ENCODE data around the gene GABBR2.

Gene GABBR2

DNA sequence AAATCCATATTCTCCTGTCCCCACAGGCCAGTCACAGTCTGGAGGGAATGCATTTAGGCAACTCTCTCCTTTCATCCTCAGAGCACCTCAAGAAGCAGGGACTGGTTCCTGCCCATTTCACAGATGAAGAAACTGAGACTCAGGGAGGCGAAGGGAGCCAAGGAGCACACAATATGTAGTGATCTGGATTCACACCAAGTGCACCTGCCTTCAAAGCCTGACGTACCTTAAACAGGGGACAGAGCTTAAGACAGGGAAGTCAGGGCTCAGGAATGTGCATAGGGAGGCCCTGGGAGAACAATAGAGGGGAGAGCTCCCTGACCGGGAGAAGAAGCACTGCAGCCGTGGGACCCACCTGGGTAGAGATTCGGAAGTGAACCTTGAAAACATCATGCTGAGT, 83.0 kb downstream of the GABBR2 start:
- DNase-seq = no peak

GRCh38 chr9:98619788-98620187, 88.9 kb downstream of the GABBR2 start:
- no peak for DNase-seq

DNA sequence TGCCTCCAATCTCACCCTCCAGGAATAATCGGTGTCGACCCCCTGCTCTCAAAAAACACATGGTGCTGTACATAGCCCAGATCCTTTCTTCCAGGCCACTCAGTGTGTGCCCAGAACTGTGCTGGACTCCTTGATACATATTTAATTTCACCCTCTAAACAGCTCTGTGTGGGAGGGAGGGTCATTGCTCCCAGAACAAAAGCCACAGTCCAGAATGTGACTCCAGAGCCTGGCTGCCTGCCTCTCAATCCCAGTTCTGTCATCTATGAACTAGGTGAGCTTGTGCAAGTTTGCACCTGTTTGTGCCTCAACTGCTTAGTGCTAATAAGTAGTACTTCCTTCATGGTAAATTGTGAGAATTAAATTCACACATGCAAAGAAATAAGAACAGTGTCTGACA, 93.1 kb downstream of the GABBR2 start:
- DNase-seq = no peak

DNA sequence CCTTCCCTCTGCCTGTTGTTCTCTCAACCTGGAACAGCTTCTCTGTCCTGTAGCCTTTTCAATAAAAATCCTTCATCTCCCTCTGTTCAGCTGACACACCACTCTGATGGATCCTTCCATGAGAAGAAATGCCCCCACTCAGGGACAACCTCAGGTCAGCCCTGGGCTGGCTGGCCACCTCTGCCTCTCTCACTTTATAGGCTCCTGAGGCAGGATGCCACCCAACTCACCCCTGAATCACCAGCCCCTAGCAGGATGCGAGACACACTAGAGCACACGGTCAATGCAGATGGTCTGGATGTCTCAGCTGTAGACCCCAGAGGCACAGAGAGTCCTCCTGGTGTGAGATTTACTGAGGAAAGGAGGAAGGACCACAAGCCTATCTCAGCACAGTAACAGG, 93.8 kb downstream of the GABBR2 start:
- DNase-seq = no peak

DNA sequence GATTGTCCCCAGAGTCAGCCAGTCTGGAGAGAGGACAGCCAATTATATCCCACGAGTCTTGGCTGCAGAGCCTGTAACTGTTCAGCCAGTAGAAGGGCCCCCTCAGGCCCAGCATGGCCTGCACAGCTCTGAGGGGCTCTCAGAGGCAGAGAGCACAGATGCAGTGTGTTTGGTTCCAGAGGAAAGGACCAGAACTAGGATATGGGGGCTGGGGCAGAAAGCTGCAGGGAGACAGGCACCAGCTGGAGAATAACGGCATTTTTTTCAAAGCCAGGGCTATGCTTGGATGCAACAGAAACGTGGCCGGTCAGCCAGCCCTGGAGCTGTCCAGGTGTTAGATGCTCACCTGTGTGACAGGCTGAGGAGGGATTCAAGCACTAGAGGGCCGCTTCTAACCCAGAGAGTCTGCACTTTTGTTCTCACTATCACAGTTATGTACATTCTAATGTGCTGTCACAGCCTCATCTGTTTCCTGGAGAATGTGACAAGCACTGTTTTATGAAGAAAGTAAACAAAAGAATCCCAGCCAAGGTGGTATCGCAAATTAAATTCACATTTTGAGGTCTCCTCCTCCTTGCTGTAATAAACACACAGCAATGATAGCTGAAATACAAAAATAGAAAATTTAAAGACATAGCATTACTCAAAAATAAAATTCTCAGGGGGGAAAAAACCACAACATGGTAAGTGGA, 96.5 kb downstream of the GABBR2 start:
- no peak for DNase-seq

DNA sequence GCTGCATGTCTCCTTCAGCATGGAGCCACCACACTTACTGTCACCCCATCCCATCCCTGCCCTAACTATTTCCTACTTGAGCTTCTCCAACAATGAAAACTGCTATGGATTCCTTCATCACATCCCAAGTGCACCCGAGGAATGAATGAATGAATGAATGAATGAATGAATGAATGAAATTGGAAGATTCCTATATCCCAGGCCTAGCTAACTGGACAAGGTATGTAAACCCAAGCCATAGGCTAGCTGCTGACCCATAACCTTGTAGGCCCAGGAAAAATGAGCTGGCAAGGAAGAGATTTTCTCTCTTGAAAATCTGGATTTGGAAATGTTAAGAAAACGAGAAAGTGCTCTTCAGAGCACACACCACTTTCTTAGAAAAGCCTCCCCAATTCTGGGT, 97.4 kb downstream of the GABBR2 start:
- no peak for DNase-seq

- DNase-seq = no peak
These were observed 98.0 kb downstream of the GABBR2 start for GRCh38 chr9:98610711-98611110.

DNA sequence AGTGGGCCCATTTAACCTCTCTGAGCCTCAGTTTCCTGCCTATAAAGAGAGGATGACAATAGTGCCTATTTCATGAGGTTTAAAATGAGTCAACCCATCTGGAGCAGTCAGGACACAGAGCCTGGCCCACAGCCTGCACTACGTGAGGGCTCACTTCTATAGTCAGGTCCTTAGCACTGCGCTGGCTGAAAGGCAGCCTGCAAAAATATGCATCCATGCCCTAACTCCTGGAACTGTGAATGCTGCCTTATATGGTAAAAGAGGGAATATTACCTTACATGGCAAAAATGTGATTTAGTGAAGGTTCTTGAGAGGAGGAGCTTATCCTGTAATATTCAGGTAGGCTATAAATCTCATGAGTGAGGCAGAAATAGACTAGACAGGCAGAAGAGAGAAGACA, 98.5 kb downstream of the GABBR2 start:
- DNase-seq = no peak

- no peak for DNase-seq
These were observed 99.1 kb downstream of the GABBR2 start for GRCh38 chr9:98609646-98610045.

- no peak for DNase-seq
These were observed 100.9 kb downstream of the GABBR2 start for GRCh38 chr9:98607787-98608186.

DNA sequence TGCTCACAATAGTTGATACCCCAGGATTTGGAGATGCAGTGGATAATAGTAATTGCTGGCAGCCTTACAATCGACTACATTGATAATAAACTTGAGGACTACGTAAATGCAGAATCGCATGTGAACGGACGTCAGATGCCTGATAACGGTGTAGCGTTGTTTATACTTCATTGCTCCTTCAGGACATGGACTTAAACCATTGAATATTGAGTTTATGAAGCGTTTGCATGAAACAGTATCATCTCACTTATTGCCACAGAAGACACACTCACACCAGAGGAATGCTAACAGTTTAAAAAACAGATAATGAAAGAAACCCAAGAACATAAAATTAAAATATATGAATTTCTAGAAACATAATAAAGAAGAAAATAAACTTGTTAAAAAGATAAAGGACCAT, 101.6 kb downstream of the GABBR2 start:
- DNase-seq = no peak

- no peak for DNase-seq
These were observed 102.0 kb downstream of the GABBR2 start for GRCh38 chr9:98606730-98607129.

- DNase-seq = no peak
These were observed 103.6 kb downstream of the GABBR2 start for GRCh38 chr9:98605116-98605515.

DNA sequence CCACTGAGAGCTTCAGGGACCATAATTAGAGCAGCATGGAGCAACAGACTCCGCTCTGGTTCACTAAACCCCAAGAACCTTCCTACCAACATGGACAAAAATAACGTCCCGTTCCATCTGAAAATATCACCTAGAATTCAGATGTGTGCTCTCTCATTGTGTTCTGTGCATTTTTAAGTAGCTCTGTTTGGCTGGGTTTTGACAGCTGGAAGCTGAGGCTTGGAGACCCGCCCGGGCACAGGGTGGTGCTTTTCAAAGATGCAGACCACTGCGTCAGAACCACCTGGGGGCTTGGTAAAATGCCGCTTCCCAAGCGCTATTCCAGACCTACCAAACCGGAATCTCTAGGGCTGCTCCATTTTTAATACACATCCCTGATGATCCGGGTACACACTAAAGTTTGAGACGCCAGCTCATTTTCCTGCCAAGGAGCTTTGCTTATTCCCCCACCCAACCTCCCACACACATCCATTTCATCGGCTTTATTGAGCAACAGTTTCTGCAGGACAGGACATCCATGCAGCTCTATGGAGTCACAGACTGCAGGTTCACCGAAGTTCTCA, 104.8 kb downstream of the GABBR2 start:
- DNase-seq = no peak

DNA sequence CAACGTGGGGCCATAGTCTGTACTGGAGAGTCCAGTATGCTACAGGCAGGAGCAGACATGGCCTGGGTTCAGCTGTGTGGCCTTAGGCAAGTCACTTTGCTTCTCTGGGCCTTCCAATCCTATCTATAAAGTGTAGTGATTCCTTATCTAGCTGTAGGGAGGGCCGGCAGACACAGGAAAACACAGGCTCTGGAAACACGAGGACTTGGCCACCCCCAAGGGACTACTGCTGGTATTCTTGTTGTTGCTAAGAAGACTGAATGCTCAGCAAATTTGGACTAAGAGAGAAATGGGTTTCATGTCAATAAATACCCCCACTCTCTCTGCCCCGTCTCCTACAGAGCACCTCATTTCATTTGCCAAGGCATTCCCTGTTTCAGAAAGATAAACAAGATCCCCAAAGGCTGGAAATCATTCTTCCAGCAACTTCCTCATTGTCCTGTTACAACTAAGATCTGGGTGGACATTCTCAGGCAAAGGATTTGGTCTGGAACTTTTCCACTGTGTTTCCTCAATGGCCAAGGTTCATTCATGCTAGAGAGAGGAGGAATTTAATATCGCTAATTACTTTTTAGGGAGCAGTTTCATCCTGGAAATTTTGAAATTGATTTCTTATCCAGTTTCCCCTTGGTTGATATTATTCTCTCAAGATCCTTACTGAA, 105.8 kb downstream of the GABBR2 start:
- no peak for DNase-seq

- DNase-seq = no peak
These were observed 108.1 kb downstream of the GABBR2 start for GRCh38 chr9:98600631-98601030.

- DNase-seq = no peak
These were observed 109.0 kb downstream of the GABBR2 start for GRCh38 chr9:98599566-98600216.

DNA sequence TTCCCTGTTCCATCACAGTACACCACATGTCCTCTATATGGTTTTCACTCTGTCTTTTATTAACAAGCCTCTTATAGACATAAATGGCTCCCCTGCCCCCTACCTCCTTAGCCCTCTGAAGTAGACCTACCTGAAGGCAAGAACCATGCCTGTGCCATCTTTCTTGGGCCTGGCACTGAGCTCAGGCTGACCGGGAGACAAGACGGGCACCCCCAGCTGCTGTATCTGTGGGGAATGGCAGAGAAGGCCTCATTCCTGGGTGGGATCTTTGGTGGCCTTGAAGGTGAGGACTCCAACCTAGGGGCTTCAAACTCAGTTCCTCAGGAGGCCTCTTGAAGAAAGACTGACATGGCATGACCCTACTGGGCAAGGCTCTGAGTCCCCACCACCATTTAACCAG, 109.9 kb downstream of the GABBR2 start:
- DNase-seq = no peak

GRCh38 chr9:98597236-98597771, 111.4 kb downstream of the GABBR2 start:
- no peak for DNase-seq

DNA sequence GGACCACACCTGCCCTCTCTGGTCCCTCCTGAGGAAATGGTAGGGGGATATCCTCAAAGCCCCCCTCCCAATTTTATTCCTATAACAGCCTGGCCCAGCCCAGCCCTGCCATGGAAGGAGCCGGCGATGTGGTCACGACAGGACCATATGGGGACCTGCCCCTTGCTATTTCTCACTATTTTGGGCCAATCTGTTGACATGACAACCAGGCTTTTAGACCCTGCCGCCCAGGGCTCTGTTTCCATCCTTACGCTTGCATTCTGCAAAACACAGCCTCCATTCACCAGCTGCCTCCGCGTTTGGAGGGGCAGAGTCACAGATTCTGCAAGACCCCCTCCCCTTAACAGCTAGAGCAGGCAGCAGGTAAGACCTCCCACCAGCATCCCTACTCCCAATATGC, 112.2 kb downstream of the GABBR2 start:
- DNase-seq = no peak

DNA sequence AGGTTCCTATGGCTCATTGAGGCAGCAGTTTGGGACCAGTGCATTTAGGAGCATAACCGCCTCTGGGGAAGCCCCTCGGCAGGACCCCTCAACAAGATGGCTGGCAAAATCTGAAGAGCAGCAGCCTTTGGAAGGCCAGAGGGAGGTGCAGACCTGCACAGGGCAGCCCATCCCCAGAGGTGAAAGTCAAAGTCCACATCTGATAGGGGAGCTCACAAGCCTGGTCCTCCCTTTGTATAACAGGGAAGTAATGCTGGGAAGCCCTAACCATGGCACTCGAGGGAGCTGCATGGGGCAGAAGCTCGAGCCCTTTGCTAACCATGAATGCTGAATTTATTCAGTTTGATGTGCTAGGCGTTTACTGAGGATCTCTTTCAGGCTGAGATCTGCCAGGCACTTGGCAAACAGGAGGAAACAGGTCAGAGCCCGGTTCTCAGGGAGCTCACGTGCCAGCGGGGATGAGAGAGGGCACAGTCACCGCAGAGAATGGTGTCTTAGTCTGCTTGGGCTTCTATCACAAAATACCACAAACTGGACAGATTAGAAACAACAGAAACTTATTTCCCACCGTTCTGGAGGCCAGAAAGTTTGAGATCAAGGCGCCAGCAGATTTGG, 114.1 kb downstream of the GABBR2 start:
- no peak for DNase-seq

DNA sequence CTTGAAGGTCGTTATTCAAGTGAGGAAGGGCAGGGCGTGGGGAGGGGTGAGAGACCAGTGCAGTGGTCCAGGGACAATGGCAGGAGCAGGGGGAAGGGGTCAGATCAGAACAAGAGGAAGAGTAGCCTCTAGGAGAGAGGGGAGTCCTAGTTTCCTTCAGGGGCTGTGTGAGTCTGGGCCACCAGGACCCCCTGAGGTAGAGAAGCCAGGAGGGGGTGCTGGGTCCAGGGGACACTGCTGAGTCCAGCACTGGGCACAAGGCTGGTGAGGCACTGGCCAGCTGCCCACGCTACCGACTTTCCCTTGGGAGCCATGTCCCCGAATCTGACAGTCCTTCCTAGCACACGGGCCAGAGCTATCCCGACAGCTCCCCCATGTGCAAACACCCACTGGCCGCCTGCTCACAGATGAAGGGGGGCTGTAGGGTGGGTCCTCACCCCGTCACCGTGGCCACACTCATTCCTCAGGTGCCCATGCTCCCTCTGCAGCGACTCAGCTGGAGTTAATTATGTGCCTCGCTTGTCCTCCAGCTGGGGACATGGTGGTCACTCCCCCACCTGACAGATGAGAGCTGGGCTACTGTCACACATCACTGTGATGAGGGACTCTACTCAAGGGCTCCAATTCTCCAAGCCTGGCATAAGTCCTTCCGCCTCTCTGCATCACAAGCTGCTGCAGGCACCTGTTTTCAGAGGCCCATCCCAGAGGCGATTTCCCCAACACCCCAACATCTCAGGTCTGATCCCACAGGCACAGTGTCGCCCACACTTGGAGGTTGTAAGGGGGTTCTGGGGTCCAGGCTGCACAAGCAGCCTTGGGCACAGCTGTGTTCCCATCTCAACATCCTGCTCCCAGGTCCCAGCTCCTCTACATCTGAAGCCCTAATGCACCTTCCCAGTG, 115.1 kb downstream of the GABBR2 start:
- no peak for DNase-seq
